AG09309 (cell line): ENCODE results near the gene PRSS56.
"Not testable (repeated sequence)": the region's sequence is repeated elsewhere in the genome, so short reads cannot be mapped to it uniquely, and the experiment has no call there.

Experiments
- DNase-seq: peaks from one replicate; pipeline ENCODE4 v3.0.0-alpha.2; 2010; ENCODE audit warnings: low read depth
- H3K4me3 ChIP-seq: 2 replicates; pipeline ENCODE4 v1.5.1; 2011; ENCODE audit warnings: mild to moderate bottlenecking, low read depth, low read length, moderate library complexity; ENCODE audit not compliant: control insufficient read depth
- CTCF ChIP-seq: IDR thresholded peaks from 2 replicates; pipeline ENCODE4 v1.5.1; 2011; ENCODE audit warnings: mild to moderate bottlenecking, low read depth, low read length, inconsistent platforms; ENCODE audit not compliant: insufficient read depth, control insufficient read depth; ENCODE audit errors: missing control alignments

The PRSS56 gene

GRCh38 chr2:232530626-232531260, 10.6 kb downstream of the PRSS56 start:
- H3K4me3 ChIP-seq: no peak overlapping the region
- TF ChIP-seq CTCF: no peak
- DNase-seq: no peak

- no peak overlapping the region for H3K4me3 ChIP-seq
- no peak for TF ChIP-seq CTCF
- DNase-seq: no peak
Measured at GRCh38 chr2:232532419-232532818, 12.2 kb downstream of the PRSS56 start.

DNA sequence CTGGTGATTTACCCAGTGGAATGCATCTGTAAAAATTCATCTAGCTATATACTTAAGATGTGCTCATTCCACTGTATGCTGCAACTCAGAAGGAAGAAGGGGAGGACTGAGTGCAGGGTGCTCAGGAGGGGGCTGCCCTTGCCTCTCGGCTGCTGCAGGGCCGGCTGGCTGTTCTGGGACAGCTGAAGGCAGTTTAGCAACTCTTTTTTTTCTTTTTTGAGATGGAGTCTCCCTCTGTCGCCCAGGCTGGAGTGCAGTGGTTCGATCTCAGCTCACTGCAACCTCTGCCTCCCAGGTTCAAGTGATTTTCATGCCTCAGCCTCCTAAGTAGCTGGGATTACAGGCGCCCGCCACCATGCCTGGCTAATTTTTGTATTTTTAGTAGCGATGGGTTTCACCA, 12.6 kb downstream of the PRSS56 start:
- DNase-seq, H3K4me3 ChIP-seq: not testable (repeated sequence)

DNA sequence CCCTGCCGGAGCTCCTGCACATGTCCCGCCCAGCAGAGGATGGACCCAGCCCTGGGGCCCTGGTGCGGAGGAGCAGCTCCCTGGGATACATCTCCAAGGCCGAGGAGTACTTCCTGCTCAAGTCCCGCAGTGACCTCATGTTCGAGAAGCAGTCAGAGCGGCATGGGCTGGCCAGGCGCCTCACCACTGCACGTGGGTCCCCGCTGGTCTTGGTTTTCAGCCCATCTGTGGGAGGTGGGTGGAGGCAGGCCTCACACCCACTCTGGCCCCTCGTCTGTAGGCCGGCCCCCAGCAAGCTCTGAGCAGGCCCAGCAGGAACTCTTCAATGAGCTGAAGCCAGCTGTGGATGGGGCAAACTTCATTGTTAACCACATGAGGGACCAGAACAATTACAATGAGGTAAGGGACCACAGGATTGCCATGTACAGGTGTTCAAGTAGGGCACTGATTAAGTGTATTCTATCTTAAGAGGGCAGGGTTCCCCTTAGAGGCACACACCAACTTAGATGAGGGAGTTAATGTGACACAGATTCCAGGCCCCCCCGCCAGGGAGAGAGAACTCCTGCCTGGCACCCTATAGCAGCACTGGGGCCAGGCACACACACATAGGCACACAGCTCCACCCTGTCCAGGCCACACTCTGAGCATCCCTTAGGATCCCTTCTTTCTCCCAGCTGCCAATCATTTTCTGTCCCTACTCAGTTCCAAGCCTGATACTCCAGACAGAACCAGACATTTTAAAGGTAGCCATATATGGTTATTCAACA, 13.9 kb downstream of the PRSS56 start:
- no peak for DNase-seq
- H3K4me3 ChIP-seq: no peak overlapping the region
- no peak for TF ChIP-seq CTCF

DNA sequence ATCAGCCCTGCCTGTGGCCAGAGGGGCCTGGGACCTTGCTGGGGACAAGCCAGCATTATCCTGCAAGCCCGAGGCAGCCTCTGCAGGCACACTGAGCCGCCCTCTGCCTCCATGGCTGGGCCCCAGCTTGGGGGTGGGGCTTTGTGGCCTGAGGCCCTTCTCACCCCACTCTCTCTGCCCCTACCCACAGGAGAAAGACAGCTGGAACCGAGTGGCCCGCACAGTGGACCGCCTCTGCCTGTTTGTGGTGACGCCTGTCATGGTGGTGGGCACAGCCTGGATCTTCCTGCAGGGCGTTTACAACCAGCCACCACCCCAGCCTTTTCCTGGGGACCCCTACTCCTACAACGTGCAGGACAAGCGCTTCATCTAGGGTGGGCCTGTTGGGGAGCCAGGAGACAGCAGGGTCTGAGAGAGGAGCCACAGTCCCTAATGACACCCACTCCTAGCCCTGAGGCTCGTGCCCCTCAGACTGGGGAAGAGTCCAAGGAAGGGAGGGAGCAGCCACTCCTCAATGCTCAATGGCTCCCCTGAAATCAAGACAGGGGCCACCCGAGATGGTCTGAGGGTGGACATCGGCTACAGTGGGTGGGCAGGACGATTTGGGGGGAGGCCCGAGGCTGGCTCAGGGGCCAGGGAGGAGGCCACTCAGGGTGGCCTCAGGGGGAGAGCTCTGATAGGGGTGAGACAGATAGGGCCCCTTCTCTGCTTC, 14.9 kb downstream of the PRSS56 start:
- TF ChIP-seq CTCF: no peak
- no peak overlapping the region for H3K4me3 ChIP-seq
- DNase-seq: no peak

DNA sequence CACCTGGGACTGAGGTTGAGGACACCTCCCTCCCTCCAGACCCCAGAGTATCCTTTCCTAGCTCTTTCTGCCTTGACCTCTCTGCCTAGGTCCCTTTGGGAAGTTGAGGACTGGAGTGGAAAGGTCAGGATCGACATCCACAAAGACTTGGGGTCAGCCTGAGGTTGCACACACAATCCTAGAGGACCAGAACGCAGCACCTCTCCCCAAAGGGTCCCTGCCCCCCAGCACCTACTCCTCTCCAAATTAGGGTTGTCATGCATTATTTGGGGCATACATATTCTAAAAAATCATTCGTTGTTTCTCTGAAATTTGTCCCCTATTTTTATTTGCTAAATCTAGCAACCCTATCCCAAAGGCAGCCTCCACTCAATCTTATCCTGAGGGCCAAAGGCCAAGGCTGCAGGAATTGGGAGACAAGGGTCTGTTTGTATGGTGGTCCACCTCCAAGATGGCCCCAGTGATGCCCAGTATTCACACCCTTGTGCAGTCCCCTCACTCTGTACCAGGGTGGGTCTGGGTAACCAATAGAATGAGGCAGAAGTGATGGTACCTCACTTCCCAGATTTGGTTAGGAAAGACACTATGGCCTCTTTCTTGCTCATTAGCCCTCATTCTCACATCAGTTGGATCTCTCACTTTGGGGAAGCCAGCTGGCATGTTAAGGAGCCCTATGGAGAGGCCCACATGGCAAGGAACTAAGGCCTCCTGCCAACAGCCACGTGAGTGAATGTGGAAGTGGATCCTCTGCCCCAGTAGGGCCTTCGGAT, 15.8 kb downstream of the PRSS56 start:
- no peak overlapping the region for H3K4me3 ChIP-seq
- no peak for TF ChIP-seq CTCF
- DNase-seq: no peak
